ENCODE results near the gene PAQR7.

DNA sequence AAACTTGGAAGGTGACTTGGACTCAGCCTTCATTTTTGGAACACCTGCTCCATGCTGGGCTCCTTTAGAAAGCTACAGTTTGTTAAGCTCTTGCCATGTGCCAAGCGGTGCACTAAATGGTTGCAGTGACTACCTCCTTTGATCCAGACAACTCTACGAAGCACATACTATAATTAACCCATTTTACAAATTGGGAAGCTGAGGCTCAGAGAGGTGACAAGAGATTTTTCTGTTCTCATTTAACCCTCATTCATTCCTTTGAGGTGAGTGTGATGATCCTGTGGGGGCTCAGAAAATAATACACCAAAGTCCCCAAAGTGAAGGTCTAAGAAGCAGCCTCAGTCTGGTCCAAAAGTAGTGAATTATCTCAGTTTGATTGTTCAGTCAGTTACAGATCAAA is 1.6 kb upstream of the PAQR7 start:
- TF ChIP-seq, protein P1, sequence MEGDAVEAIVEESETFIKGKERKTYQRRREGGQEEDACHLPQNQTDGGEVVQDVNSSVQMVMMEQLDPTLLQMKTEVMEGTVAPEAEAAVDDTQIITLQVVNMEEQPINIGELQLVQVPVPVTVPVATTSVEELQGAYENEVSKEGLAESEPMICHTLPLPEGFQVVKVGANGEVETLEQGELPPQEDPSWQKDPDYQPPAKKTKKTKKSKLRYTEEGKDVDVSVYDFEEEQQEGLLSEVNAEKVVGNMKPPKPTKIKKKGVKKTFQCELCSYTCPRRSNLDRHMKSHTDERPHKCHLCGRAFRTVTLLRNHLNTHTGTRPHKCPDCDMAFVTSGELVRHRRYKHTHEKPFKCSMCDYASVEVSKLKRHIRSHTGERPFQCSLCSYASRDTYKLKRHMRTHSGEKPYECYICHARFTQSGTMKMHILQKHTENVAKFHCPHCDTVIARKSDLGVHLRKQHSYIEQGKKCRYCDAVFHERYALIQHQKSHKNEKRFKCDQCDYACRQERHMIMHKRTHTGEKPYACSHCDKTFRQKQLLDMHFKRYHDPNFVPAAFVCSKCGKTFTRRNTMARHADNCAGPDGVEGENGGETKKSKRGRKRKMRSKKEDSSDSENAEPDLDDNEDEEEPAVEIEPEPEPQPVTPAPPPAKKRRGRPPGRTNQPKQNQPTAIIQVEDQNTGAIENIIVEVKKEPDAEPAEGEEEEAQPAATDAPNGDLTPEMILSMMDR (IDR thresholded peaks at IDR 0.05): no peak
- TF ChIP-seq POLR2A (IDR thresholded peaks at IDR 0.05): no peak

Data from thyroid gland (tissue), 4 donors.